Measurements from ENCODE around the gene NSL1. TPM values are rescaled to one million over a fixed set of nuclear protein-coding genes. Genes with fewer than 3 reads are reported as not detected.

Gene NSL1
- total and polyA plus RNA-seq, 2 donors (not counting 1 experiment from before 2014, with no cell fraction given) = 20.5 to 45.9 TPM

GRCh38 chr1:212825798-212826452 lies 34.3 kb upstream of the NSL1 start:
- DNase-seq (no peak), ATAC-seq (ENCODE audit: low read depth) (no peak)
- peaks cover 9% of the 10 kb centered on the region for H3K9me3 Mint-ChIP-seq (ENCODE audit: insufficient read depth)
- Histone ChIP-seq H3K27me3 (replicated peaks in 1 of 4; ENCODE audit: control extremely low read depth in 1 of 4, control insufficient read depth in 3 of 4, insufficient read depth in 4 of 4, low read length in 3 of 4) (no peaks in the 10 kb centered on the region), H4K20me1 (ENCODE audit: control insufficient read depth, insufficient read depth, low read length, poor library complexity, severe bottlenecking) (no peaks in the 10 kb centered on the region), H3K27ac (ENCODE audit: low read length in 2 of 2) (no peak overlapping the region), H3K4me2 (replicated peaks; ENCODE audit: low read depth, low read length, poor library complexity, severe bottlenecking) (no peak overlapping the region), H3K36me3 (replicated peaks in 1 of 2; ENCODE audit: control extremely low read depth in 1 of 2, control insufficient read depth in 1 of 2, extremely low read depth in 1 of 2, insufficient read depth in 2 of 2, low read length in 1 of 2) (no peaks in the 10 kb centered on the region), H3K79me2 (ENCODE audit: control insufficient read depth, insufficient read depth, low read length) (no peaks in the 10 kb centered on the region), H3K9ac (ENCODE audit: low read length) (no peak overlapping the region), H3K4me3 (ENCODE audit: control extremely low read depth in 1 of 5, extremely low read depth in 1 of 5, insufficient read depth in 1 of 5, low read depth in 2 of 5, low read length in 4 of 5) (no peak overlapping the region), H3K4me1 (ENCODE audit: control insufficient read depth in 2 of 2, insufficient read depth in 2 of 2, low read length in 2 of 2) (no peaks in the 10 kb centered on the region), H3K9me3 (ENCODE audit: control extremely low read depth in 1 of 3, control insufficient read depth in 2 of 3, insufficient read depth in 1 of 3, low read length in 2 of 3) (peaks cover 3 to 30% (median 11%) of the 10 kb centered on the region in 3 donors), H2AFZ (ENCODE audit: insufficient read depth, low read depth, low read length, poor library complexity, severe bottlenecking) (no peak overlapping the region)
- WGBS (ENCODE audit: insufficient coverage) = 100% methylated on average over 6 of the region's 6 CpGs
- no peak overlapping the region for H3K27ac Mint-ChIP-seq
- H3K4me1 Mint-ChIP-seq = peaks cover under 1% of the 10 kb centered on the region
- POLR2A ChIA-PET = no interaction called here
- H3K4me3 Mint-ChIP-seq = no peak overlapping the region
- TF ChIP-seq, protein P1, sequence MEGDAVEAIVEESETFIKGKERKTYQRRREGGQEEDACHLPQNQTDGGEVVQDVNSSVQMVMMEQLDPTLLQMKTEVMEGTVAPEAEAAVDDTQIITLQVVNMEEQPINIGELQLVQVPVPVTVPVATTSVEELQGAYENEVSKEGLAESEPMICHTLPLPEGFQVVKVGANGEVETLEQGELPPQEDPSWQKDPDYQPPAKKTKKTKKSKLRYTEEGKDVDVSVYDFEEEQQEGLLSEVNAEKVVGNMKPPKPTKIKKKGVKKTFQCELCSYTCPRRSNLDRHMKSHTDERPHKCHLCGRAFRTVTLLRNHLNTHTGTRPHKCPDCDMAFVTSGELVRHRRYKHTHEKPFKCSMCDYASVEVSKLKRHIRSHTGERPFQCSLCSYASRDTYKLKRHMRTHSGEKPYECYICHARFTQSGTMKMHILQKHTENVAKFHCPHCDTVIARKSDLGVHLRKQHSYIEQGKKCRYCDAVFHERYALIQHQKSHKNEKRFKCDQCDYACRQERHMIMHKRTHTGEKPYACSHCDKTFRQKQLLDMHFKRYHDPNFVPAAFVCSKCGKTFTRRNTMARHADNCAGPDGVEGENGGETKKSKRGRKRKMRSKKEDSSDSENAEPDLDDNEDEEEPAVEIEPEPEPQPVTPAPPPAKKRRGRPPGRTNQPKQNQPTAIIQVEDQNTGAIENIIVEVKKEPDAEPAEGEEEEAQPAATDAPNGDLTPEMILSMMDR (IDR thresholded peaks at IDR 0.05) = no peak
- no peak for TF ChIP-seq EZH2 (IDR thresholded peaks at IDR 0.05; ENCODE audit: borderline replicate concordance, insufficient read depth, low read depth, low read length, poor library complexity, severe bottlenecking)
- CTCF ChIA-PET = no interaction called here
- intact Hi-C loops (cut with micrococcal nuclease) = no loop called here
- no peaks in the 10 kb centered on the region for H3K27me3 Mint-ChIP-seq

DNA sequence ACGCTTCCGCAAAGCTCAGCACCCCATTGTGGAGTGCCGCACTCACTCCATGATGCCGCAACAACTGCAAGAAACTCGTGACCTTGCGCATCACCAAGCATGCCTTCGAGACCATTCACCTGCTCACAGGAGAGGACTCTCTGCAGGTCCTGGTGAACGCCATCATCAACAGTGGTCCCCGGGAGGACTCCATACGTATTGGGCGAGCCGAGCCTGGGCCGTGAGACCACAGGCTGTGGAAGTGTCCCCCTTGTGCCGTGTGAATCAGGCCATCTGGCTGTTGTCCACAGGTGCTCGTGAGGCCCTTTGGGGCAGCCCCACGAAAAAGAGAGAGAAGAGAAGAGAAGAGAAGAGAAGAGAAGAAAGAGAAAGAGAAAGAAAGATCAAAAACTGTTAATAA lies 32.6 kb upstream of the NSL1 start:
- Mint-ChIP-seq H3K4me3 (no peak overlapping the region), H3K27me3 (no peaks in the 10 kb centered on the region), H3K9me3 (ENCODE audit: insufficient read depth) (peaks cover 9% of the 10 kb centered on the region), H3K27ac (peak overlapping the region; percentile 26), H3K4me1 (peaks cover 11% of the 10 kb centered on the region)
- H3K79me2 ChIP-seq (ENCODE audit: control insufficient read depth, insufficient read depth, low read length) = no peaks in the 10 kb centered on the region
- POLR2A ChIA-PET = interaction anchor here (0.7 kb wide), 1 partner anchor 31 kb away, joined by 6 read pairs; no protein-coding TSS in a partner anchor
- no peaks in the 10 kb centered on the region for H3K36me3 ChIP-seq (replicated peaks in 1 of 2; ENCODE audit: control extremely low read depth in 1 of 2, control insufficient read depth in 1 of 2, extremely low read depth in 1 of 2, insufficient read depth in 2 of 2, low read length in 1 of 2)
- no peaks in the 10 kb centered on the region for H4K20me1 ChIP-seq (ENCODE audit: control insufficient read depth, insufficient read depth, low read length, poor library complexity, severe bottlenecking)
- intact Hi-C loops (cut with micrococcal nuclease) = no loop called here
- no peak overlapping the region for H2AFZ ChIP-seq (ENCODE audit: insufficient read depth, low read depth, low read length, poor library complexity, severe bottlenecking)
- H3K4me1 ChIP-seq (ENCODE audit: control insufficient read depth in 2 of 2, insufficient read depth in 2 of 2, low read length in 2 of 2) = peaks cover 7 to 10% of the 10 kb centered on the region in 2 donors
- WGBS (ENCODE audit: insufficient coverage) = over 99% methylated on average over 15 of the region's 16 CpGs
- TF ChIP-seq, protein P1 (IDR thresholded peaks at IDR 0.05) = no peak
- TF ChIP-seq EZH2 (IDR thresholded peaks at IDR 0.05; ENCODE audit: borderline replicate concordance, insufficient read depth, low read depth, low read length, poor library complexity, severe bottlenecking) = no peak
- CTCF ChIA-PET = no interaction called here
- no peak overlapping the region for H3K4me2 ChIP-seq (replicated peaks; ENCODE audit: low read depth, low read length, poor library complexity, severe bottlenecking)
- H3K9ac ChIP-seq (ENCODE audit: low read length) = no peak overlapping the region
- no peak overlapping the region for H3K4me3 ChIP-seq (ENCODE audit: control extremely low read depth in 1 of 5, extremely low read depth in 1 of 5, insufficient read depth in 1 of 5, low read depth in 2 of 5, low read length in 4 of 5)
- H3K27me3 ChIP-seq (replicated peaks in 1 of 4; ENCODE audit: control extremely low read depth in 1 of 4, control insufficient read depth in 3 of 4, insufficient read depth in 4 of 4, low read length in 3 of 4) = no peaks in the 10 kb centered on the region
- peaks cover 3 to 30% (median 11%) of the 10 kb centered on the region in 3 donors for H3K9me3 ChIP-seq (ENCODE audit: control extremely low read depth in 1 of 3, control insufficient read depth in 2 of 3, insufficient read depth in 1 of 3, low read length in 2 of 3)
- H3K27ac ChIP-seq (ENCODE audit: low read length in 2 of 2) = no peak overlapping the region
- DNase-seq (no peak), ATAC-seq (ENCODE audit: low read depth) (no peak)

Data from B cell (primary cell).